Karpas-422 (cell line): ENCODE measurements around the gene HHLA2. TPM values are rescaled to one million over a fixed set of nuclear protein-coding genes. Genes with fewer than 3 reads are reported as not detected.
A peak's percentile ranks its signal among the peaks of the same experiment; 100 is the strongest.

Experiments
- DNase-seq: peaks from one replicate; pipeline ENCODE4 v3.0.0-alpha.2; 2015
- H2AFZ ChIP-seq: fragments of 200-600 bp; sonication (generic); 2 replicates; pipeline ENCODE4 v1.6.1; 2014; ENCODE audit warnings: antibody characterized with exemption, low read length, mixed read lengths
- H3K27ac ChIP-seq: fragments of 200-600 bp; sonication (generic); 2 replicates; pipeline ENCODE4 v1.5.1; 2014; ENCODE audit warnings: mild to moderate bottlenecking, low read length, moderate library complexity
- H3K27me3 ChIP-seq: fragments of 200-600 bp; sonication (generic); 2 replicates; pipeline ENCODE4 v1.6.1; 2014; ENCODE audit warnings: low read length, mixed read lengths
- H3K36me3 ChIP-seq: fragments of 200-600 bp; sonication (generic); 2 replicates; pipeline ENCODE4 v1.6.1; 2014; ENCODE audit warnings: low read length, mixed read lengths; ENCODE audit not compliant: insufficient read depth
- H3K4me1 ChIP-seq: fragments of 200-600 bp; sonication (generic); 2 replicates; pipeline ENCODE4 v1.6.1; 2014; ENCODE audit warnings: mild to moderate bottlenecking, low read length, mixed read lengths
- H3K4me2 ChIP-seq: fragments of 200-600 bp; sonication (generic); 2 replicates; pipeline ENCODE4 v1.6.1; 2014; ENCODE audit warnings: low read length, low read depth, mild to moderate bottlenecking; ENCODE audit not compliant: poor library complexity, severe bottlenecking
- H3K4me3 ChIP-seq: fragments of 200-600 bp; sonication (generic); 2 replicates; pipeline ENCODE4 v1.5.1; 2014; ENCODE audit warnings: mild to moderate bottlenecking, antibody characterized with exemption, low read length, mixed read lengths
- H3K79me2 ChIP-seq: fragments of 200-600 bp; sonication (generic); 2 replicates; pipeline ENCODE4 v1.6.1; 2014; ENCODE audit warnings: mild to moderate bottlenecking, low read length, mixed read lengths
- H3K9ac ChIP-seq: fragments of 200-600 bp; sonication (generic); 2 replicates; pipeline ENCODE4 v1.6.0; 2014; ENCODE audit warnings: low read length
- H3K9me2 ChIP-seq: fragments of 200-600 bp; sonication (generic), shearing (Covaris generic); replicated peaks from 2 replicates; pipeline ENCODE4 v1.6.0; 2014; ENCODE audit warnings: mild to moderate bottlenecking, low read length, moderate library complexity; ENCODE audit not compliant: insufficient read depth
- H3K9me3 ChIP-seq: fragments of 300-700, 200-600 bp; sonication (generic); 2 replicates; pipeline ENCODE4 v1.6.1; 2014; ENCODE audit warnings: low read length, mixed read lengths
- H4K20me1 ChIP-seq: fragments of 200-600 bp; sonication (generic); 2 replicates; pipeline ENCODE4 v1.6.1; 2014; ENCODE audit warnings: mild to moderate bottlenecking, antibody characterized with exemption, low read length, low read depth; ENCODE audit not compliant: insufficient read depth
- total RNA-seq: library from RNA; depleted of rRNA; stranded (reverse); fragments of >200 nt; shearing (Covaris generic); gene quantifications from 2 replicates; pipeline ENCODE4 v1.2.3, GENCODE V29; 2014; ENCODE audit warnings: low replicate concordance

Gene HHLA2
- total RNA-seq, 1 experiment from 2014 or later: not detected

GRCh38 chr3:108302570-108302969, 6.2 kb downstream of the HHLA2 start:
- H3K27me3 ChIP-seq: no peaks in the 10 kb centered on the region
- H3K27ac ChIP-seq: no peak overlapping the region
- DNase-seq: no peak
- H3K4me2 ChIP-seq: no peak overlapping the region
- peaks cover 3% of the 10 kb centered on the region; the same call in 1 of the 2 replicates for H3K4me1 ChIP-seq
- H2AFZ ChIP-seq: no peak overlapping the region
- no peak overlapping the region for H3K9ac ChIP-seq
- no peak overlapping the region for H3K4me3 ChIP-seq
- no peaks in the 10 kb centered on the region for H3K79me2 ChIP-seq
- H3K9me3 ChIP-seq: no peaks in the 10 kb centered on the region
- H4K20me1 ChIP-seq: no peaks in the 10 kb centered on the region
- no peaks in the 10 kb centered on the region for H3K36me3 ChIP-seq
- H3K9me2 ChIP-seq: no peaks in the 10 kb centered on the region

DNA sequence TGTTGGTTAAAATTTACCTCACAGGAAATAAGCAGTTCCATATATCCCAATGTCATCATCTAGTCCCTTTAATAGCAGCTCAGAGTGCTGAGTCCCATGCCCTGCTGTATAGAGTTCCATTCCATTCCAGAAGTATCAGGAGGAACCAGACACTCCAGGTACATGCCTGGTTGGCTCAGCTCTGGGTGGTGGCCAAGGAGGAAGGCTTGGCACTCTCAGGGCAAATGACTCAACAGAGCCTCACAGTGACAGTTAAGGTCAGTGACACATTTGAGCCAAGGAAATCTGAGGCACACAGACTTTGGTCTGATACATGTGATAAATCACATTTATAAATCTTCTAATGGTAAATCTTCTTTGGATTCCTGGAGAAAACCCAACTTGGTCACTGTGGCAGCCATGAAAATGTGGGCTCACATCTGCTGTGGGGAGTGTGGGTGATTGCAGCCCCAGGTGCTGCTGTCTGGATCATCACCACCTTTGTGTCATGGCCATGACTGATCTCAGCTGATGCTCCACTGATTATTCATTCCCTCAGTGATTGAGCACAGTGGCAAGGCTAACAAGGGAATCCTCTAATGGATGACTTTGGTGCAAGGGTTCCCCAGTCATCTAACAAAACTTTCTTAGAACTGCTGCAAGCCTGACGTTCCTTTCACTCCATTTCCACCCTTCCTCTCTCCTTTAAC, 9.3 kb downstream of the HHLA2 start:
- no peaks in the 10 kb centered on the region for H3K36me3 ChIP-seq
- no peaks in the 10 kb centered on the region for H3K79me2 ChIP-seq
- H3K9ac ChIP-seq: no peak overlapping the region
- H3K9me2 ChIP-seq: no peaks in the 10 kb centered on the region
- no peak for DNase-seq
- H4K20me1 ChIP-seq: no peaks in the 10 kb centered on the region
- no peak overlapping the region for H3K27ac ChIP-seq
- H2AFZ ChIP-seq: no peak overlapping the region
- no peak overlapping the region for H3K4me3 ChIP-seq
- H3K9me3 ChIP-seq: no peaks in the 10 kb centered on the region
- no peaks in the 10 kb centered on the region for H3K27me3 ChIP-seq
- peaks cover 3% of the 10 kb centered on the region; the same call in 1 of the 2 replicates for H3K4me1 ChIP-seq
- no peak overlapping the region for H3K4me2 ChIP-seq

DNA sequence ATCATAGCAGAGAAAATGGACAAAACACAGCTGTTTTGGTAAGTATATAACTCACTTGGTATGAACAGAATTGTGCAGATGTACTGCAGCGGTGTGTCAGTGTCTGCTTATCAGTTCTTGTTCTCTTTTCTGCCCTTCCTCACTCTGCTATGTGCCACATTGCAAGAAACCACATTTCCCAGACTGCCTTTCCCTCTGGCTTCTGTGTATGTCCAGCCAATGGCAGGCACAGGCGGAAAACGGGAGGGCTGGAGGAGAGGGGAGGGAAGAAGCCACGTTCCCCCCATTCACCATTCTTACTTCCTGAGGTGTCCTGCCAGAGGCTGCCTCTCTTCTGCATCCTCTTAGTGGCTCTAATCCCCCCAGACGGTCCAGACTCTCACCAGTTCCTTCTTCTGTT, 15.4 kb downstream of the HHLA2 start:
- Histone ChIP-seq H3K27me3 (no peaks in the 10 kb centered on the region), H3K9me3 (no peaks in the 10 kb centered on the region), H3K4me3 (no peak overlapping the region), H3K27ac (no peak overlapping the region), H3K4me2 (no peak overlapping the region), H3K4me1 (no peaks in the 10 kb centered on the region), H2AFZ (no peak overlapping the region), H3K79me2 (no peaks in the 10 kb centered on the region), H4K20me1 (no peaks in the 10 kb centered on the region), H3K9me2 (no peaks in the 10 kb centered on the region), H3K9ac (no peak overlapping the region), H3K36me3 (no peaks in the 10 kb centered on the region)
- no peak for DNase-seq

GRCh38 chr3:108312656-108313055, 16.3 kb downstream of the HHLA2 start:
- Histone ChIP-seq H3K9ac (no peak overlapping the region), H3K4me3 (no peak overlapping the region), H3K27ac (no peak overlapping the region), H3K4me1 (no peaks in the 10 kb centered on the region), H3K9me3 (no peaks in the 10 kb centered on the region), H3K27me3 (no peaks in the 10 kb centered on the region), H3K4me2 (no peak overlapping the region), H3K36me3 (no peaks in the 10 kb centered on the region), H3K79me2 (no peaks in the 10 kb centered on the region), H2AFZ (no peak overlapping the region), H4K20me1 (no peaks in the 10 kb centered on the region), H3K9me2 (no peaks in the 10 kb centered on the region)
- DNase-seq: no peak

DNA sequence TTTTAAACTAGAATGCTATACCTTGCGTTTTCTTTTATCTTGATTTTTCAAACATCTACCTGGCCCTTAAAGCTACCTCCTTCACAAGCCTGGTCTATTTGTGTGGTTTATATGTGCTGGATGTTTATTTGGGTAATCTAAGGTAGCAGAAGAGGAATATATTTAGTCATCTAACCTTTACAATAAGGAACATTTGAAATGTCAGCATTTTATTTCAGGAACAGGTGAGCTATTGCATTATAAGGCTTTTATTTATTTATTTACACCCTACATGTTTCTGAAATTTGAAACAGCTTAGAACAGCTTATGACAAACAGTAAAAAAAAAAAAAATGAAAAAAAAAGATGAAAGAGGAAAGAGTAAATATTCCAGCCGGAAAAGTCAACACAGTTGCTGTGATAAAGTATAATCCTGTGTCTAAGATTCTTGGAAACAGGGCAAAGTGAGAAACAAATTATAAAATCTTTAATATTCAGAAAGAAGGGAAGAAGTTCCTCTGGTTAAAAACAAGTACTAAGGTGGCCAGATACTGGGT, 19.5 kb downstream of the HHLA2 start:
- H3K4me1 ChIP-seq: no peaks in the 10 kb centered on the region
- no peak overlapping the region for H3K27ac ChIP-seq
- no peaks in the 10 kb centered on the region for H3K9me3 ChIP-seq
- no peaks in the 10 kb centered on the region for H3K79me2 ChIP-seq
- H3K9ac ChIP-seq: no peak overlapping the region
- H3K4me3 ChIP-seq: no peak overlapping the region
- no peaks in the 10 kb centered on the region for H3K27me3 ChIP-seq
- no peak overlapping the region for H3K4me2 ChIP-seq
- DNase-seq: no peak
- H4K20me1 ChIP-seq: no peaks in the 10 kb centered on the region
- H2AFZ ChIP-seq: no peak overlapping the region
- no peaks in the 10 kb centered on the region for H3K36me3 ChIP-seq
- H3K9me2 ChIP-seq: no peaks in the 10 kb centered on the region

- Histone ChIP-seq H2AFZ (no peak overlapping the region), H3K9me2 (no peaks in the 10 kb centered on the region), H3K79me2 (no peaks in the 10 kb centered on the region), H4K20me1 (no peaks in the 10 kb centered on the region), H3K27me3 (no peaks in the 10 kb centered on the region), H3K27ac (no peak overlapping the region), H3K36me3 (no peaks in the 10 kb centered on the region), H3K9me3 (no peaks in the 10 kb centered on the region), H3K4me3 (no peak overlapping the region), H3K4me2 (no peak overlapping the region), H3K4me1 (peaks cover 9% of the 10 kb centered on the region), H3K9ac (no peak overlapping the region)
- no peak for DNase-seq
Measured at GRCh38 chr3:108319428-108320082, 23.2 kb downstream of the HHLA2 start.

- no peaks in the 10 kb centered on the region for H3K9me3 ChIP-seq
- H3K9me2 ChIP-seq: no peaks in the 10 kb centered on the region
- H3K36me3 ChIP-seq: no peaks in the 10 kb centered on the region
- no peak overlapping the region for H2AFZ ChIP-seq
- H3K4me3 ChIP-seq: no peak overlapping the region
- no peak overlapping the region for H3K4me2 ChIP-seq
- no peaks in the 10 kb centered on the region for H3K27me3 ChIP-seq
- no peaks in the 10 kb centered on the region for H3K79me2 ChIP-seq
- H4K20me1 ChIP-seq: no peaks in the 10 kb centered on the region
- no peak overlapping the region for H3K9ac ChIP-seq
- no peak for DNase-seq
- H3K4me1 ChIP-seq: peaks cover 9% of the 10 kb centered on the region
- H3K27ac ChIP-seq: no peak overlapping the region
Measured at GRCh38 chr3:108320746-108321350, 24.5 kb downstream of the HHLA2 start.

GRCh38 chr3:108322352-108322751, 26.0 kb downstream of the HHLA2 start:
- Histone ChIP-seq H3K4me2 (peak overlapping the region; percentile 2), H3K27ac (no peak overlapping the region), H3K36me3 (no peaks in the 10 kb centered on the region), H3K4me1 (peaks cover 9% of the 10 kb centered on the region), H3K4me3 (no peak overlapping the region), H3K9ac (no peak overlapping the region), H2AFZ (peak overlapping the region; percentile 9; the same call in 1 of the 2 replicates), H3K9me2 (no peaks in the 10 kb centered on the region), H4K20me1 (no peaks in the 10 kb centered on the region), H3K79me2 (no peaks in the 10 kb centered on the region), H3K27me3 (no peaks in the 10 kb centered on the region), H3K9me3 (no peaks in the 10 kb centered on the region)
- DNase-seq: peak; percentile 59
